OCI-LY1 (cell line): Measurements from ENCODE around the gene PCDHB3.

ENCODE experiments used
- CTCF ChIP-seq: fragments of 200-600 bp; sonication (generic), shearing (Covaris generic); IDR thresholded peaks from 2 replicates; pipeline ENCODE4 v1.5.1; 2017; ENCODE audit warnings: mild to moderate bottlenecking, antibody characterized with exemption, low read length, moderate library complexity, mixed read lengths
- EZH2 ChIP-seq: fragments of 200-600 bp; sonication (generic), shearing (Covaris generic); IDR thresholded peaks from 2 replicates; pipeline ENCODE4 v1.8.0; 2017; ENCODE audit warnings: borderline replicate concordance, mixed run types, mild to moderate bottlenecking, antibody characterized with exemption, low read length, moderate library complexity, mixed read lengths

GRCh38 chr5:141095263-141095641, 5.0 kb upstream of the PCDHB3 start:
- TF ChIP-seq CTCF (no peak), EZH2 (no peak)
